Activated CD4-positive, CD25-positive, alpha-beta regulatory T cell treated with anti-CD3 and anti-CD28 coated beads, Interleukin-2, amount 50 U/mL, for 24 hours (primary cell): ENCODE results near the gene DCLK1.

Experiments used
- ATAC-seq, 2 donors: fragments of 150-1000 bp; cut with Tn5 transposase; one replicate each; pipeline ENCODE4 v1.10.0; 2021; ENCODE audit warnings: mild to moderate bottlenecking in 1 of 2, moderate library complexity in 1 of 2

Gene DCLK1

GRCh38 chr13:35891507-35892441 lies 239.4 kb downstream of the DCLK1 start:
- ATAC-seq, result no peak

- ATAC-seq, result no peak
Measured at GRCh38 chr13:35889560-35889959, 241.6 kb downstream of the DCLK1 start.

GRCh38 chr13:35888981-35889380 lies 242.2 kb downstream of the DCLK1 start:
- no peak for ATAC-seq

- ATAC-seq, result no peak
Measured at GRCh38 chr13:35888457-35888883, 242.7 kb downstream of the DCLK1 start.

- ATAC-seq, result no peak
Measured at GRCh38 chr13:35887115-35887666, 244.0 kb downstream of the DCLK1 start.

GRCh38 chr13:35886332-35887114 lies 244.7 kb downstream of the DCLK1 start:
- ATAC-seq, result no peak

- ATAC-seq, result no peak
Measured at GRCh38 chr13:35884211-35884760, 246.9 kb downstream of the DCLK1 start.

- ATAC-seq, result no peak
Measured at GRCh38 chr13:35882722-35883497, 248.3 kb downstream of the DCLK1 start.

GRCh38 chr13:35881360-35881759 lies 249.8 kb downstream of the DCLK1 start:
- no peak for ATAC-seq

- ATAC-seq, result no peak
Measured at GRCh38 chr13:35879111-35879510, 252.1 kb downstream of the DCLK1 start.

- no peak for ATAC-seq
Measured at GRCh38 chr13:35876601-35877000, 254.6 kb downstream of the DCLK1 start.

GRCh38 chr13:35874704-35875103 lies 256.5 kb downstream of the DCLK1 start:
- no peak for ATAC-seq

GRCh38 chr13:35872369-35872768 lies 258.8 kb downstream of the DCLK1 start:
- ATAC-seq, result no peak

GRCh38 chr13:35871561-35871960 lies 259.6 kb downstream of the DCLK1 start:
- ATAC-seq, result no peak

GRCh38 chr13:35866801-35867200 lies 264.4 kb downstream of the DCLK1 start:
- ATAC-seq, result no peak

GRCh38 chr13:35865341-35866240 lies 265.6 kb downstream of the DCLK1 start:
- no peak for ATAC-seq

- ATAC-seq, result no peak
Measured at GRCh38 chr13:35860661-35861060, 270.5 kb downstream of the DCLK1 start.

GRCh38 chr13:35859981-35860380 lies 271.2 kb downstream of the DCLK1 start:
- no peak for ATAC-seq

GRCh38 chr13:35858665-35859064 lies 272.5 kb downstream of the DCLK1 start:
- no peak for ATAC-seq

- no peak for ATAC-seq
Measured at GRCh38 chr13:35857769-35858168, 273.4 kb downstream of the DCLK1 start.

- no peak for ATAC-seq
Measured at GRCh38 chr13:35856721-35857364, 274.3 kb downstream of the DCLK1 start.
